GM18498 (cell line): ENCODE results near the gene TTC7B.
A peak's percentile ranks its signal among the peaks of the same experiment; 100 is the strongest.
"Not testable (repeated sequence)": the region's sequence is repeated elsewhere in the genome, so short reads cannot be mapped to it uniquely, and the experiment has no call there.

Experiments
- ATAC-seq: cut with Tn5 transposase; IDR thresholded peaks from one replicate; pipeline ENCODE4 v1.9.1; 2021; ENCODE audit warnings: mild to moderate bottlenecking, moderate library complexity; ENCODE audit not compliant: unreplicated experiment

The TTC7B gene

GRCh38 chr14:90815822-90816662 is at the start of gene TTC7B:
Gene TTC7B (minus strand): TSS chr14:90816430. CDS start chr14:90816295, 135 bp downstream.
- ATAC-seq, result peak; percentile 79

- ATAC-seq, result no peak
These were observed 48.5 kb upstream of the TTC7B start for GRCh38 chr14:90864741-90865140.

- ATAC-seq, result no peak
These were observed 42.3 kb upstream of the TTC7B start for GRCh38 chr14:90858511-90858910.

- ATAC-seq, result no peak
These were observed 41.6 kb upstream of the TTC7B start for GRCh38 chr14:90857866-90858265.

GRCh38 chr14:90856115-90856514 is 39.9 kb upstream of the TTC7B start:
- ATAC-seq, result not testable (repeated sequence)

GRCh38 chr14:90853116-90853515 is 36.9 kb upstream of the TTC7B start:
- no peak for ATAC-seq

GRCh38 chr14:90851327-90852036 is 35.3 kb upstream of the TTC7B start:
- no peak for ATAC-seq

- no peak for ATAC-seq
These were observed 34.3 kb upstream of the TTC7B start for GRCh38 chr14:90850487-90850886.

- no peak for ATAC-seq
These were observed 33.7 kb upstream of the TTC7B start for GRCh38 chr14:90849787-90850444.

GRCh38 chr14:90848944-90849731 is 32.9 kb upstream of the TTC7B start:
- no peak for ATAC-seq

- no peak for ATAC-seq
These were observed 30.3 kb upstream of the TTC7B start for GRCh38 chr14:90846511-90846910.

GRCh38 chr14:90844321-90844720 is 28.1 kb upstream of the TTC7B start:
- ATAC-seq, result no peak

- no peak for ATAC-seq
These were observed 26.5 kb upstream of the TTC7B start for GRCh38 chr14:90842726-90843125.

- not testable (repeated sequence) for ATAC-seq
These were observed 24.4 kb upstream of the TTC7B start for GRCh38 chr14:90840667-90841066.

GRCh38 chr14:90839889-90840266 is 23.6 kb upstream of the TTC7B start:
- ATAC-seq, result no peak

- ATAC-seq, result no peak
These were observed 23.0 kb upstream of the TTC7B start for GRCh38 chr14:90839024-90839888.

GRCh38 chr14:90838531-90838930 is 22.3 kb upstream of the TTC7B start:
- ATAC-seq, result not testable (repeated sequence)

GRCh38 chr14:90837355-90837754 is 21.1 kb upstream of the TTC7B start:
- no peak for ATAC-seq

- no peak for ATAC-seq
These were observed 20.4 kb upstream of the TTC7B start for GRCh38 chr14:90836692-90837063.

GRCh38 chr14:90831821-90832220 is 15.6 kb upstream of the TTC7B start:
- ATAC-seq, result no peak
